H1 (cell line): Measurements from ENCODE around the gene SH3BGRL. TPM values are rescaled to one million over a fixed set of nuclear protein-coding genes. Genes with fewer than 3 reads are reported as not detected.

ENCODE experiments used
- CTCF ChIA-PET: fragments of 300-600 bp; sonication (Branson Sonifier 250); formaldehyde crosslinking; loops from one replicate; lab custom pipeline; 2021; ENCODE audit not compliant: partially characterized antibody; lab: Charles Lee
- POLR2A ChIA-PET: fragments of 300-600 bp; sonication (Branson Sonifier 250); formaldehyde crosslinking; loops from one replicate; lab custom pipeline; 2021; ENCODE audit warnings: inconsistent platforms; ENCODE audit not compliant: partially characterized antibody; lab: Charles Lee
- DNase-seq, 2 experiments: peaks; one replicate each; pipeline versions ENCODE4 v3.0.0 to v3.0.0-alpha.2; 2010 to 2022; ENCODE audit warnings: low spot score in 2 of 2, low read depth in 1 of 2, mixed read lengths in 1 of 2
- FAIRE-seq: peaks from 2 replicates; lab custom pipeline; 2011; peaks lifted over from hg19 to GRCh38; lab: Jason Lieb, UNC
- H2AFZ ChIP-seq: 2 replicates; pipeline ENCODE4 v1.8.1; 2012; ENCODE audit warnings: low read length, inconsistent platforms
- H2AK5ac ChIP-seq: 2 replicates; pipeline ENCODE4 v1.6.1; 2013; ENCODE audit warnings: low read depth, low read length
- H2BK120ac ChIP-seq: replicated peaks from 2 replicates; pipeline ENCODE3; 2013; ENCODE audit warnings: low read depth, low read length, inconsistent platforms
- H2BK12ac ChIP-seq: 2 replicates; pipeline ENCODE4 v1.6.1; 2013; ENCODE audit warnings: low read depth, low read length
- H2BK15ac ChIP-seq: 2 replicates; pipeline ENCODE4 v1.6.1; 2013; ENCODE audit warnings: low read length
- H2BK20ac ChIP-seq: 2 replicates; pipeline ENCODE4 v1.6.1; 2013; ENCODE audit warnings: low read length
- H2BK5ac ChIP-seq: 2 replicates; pipeline ENCODE4 v1.6.1; 2013; ENCODE audit warnings: low read depth, low read length
- H3K14ac ChIP-seq: 2 replicates; pipeline ENCODE4 v1.6.1; 2013; ENCODE audit warnings: inconsistent platforms; ENCODE audit not compliant: insufficient read length
- H3K18ac ChIP-seq: 2 replicates; pipeline ENCODE4 v1.6.1; 2013; ENCODE audit warnings: low read length; ENCODE audit errors: extremely low read depth
- H3K23ac ChIP-seq: 2 replicates; pipeline ENCODE4 v1.6.1; 2013; ENCODE audit warnings: inconsistent platforms; ENCODE audit not compliant: insufficient read length
- H3K23me2 ChIP-seq: 2 replicates; pipeline ENCODE4 v1.6.1; 2013; ENCODE audit warnings: low read depth, low read length
- H3K27ac ChIP-seq: 2 replicates; pipeline ENCODE4 v1.6.1; 2011; ENCODE audit warnings: low read depth, low read length, inconsistent platforms
- H3K27me3 ChIP-seq, 4 experiments: replicated peaks in 1 of 4; 1 replicate in 1 of 4; 2 replicates in 3 of 4; pipeline versions ENCODE4 v1.6.1 to v1.8.1; 2011 to 2013; ENCODE audit warnings: low read length in 3 of 4, mild to moderate bottlenecking in 3 of 4, inconsistent platforms in 2 of 4, mixed read lengths in 2 of 4, moderate library complexity in 1 of 4; ENCODE audit not compliant: control insufficient read depth in 3 of 4, insufficient read depth in 3 of 4; ENCODE audit errors: extremely low read depth in 1 of 4
- H3K36me3 ChIP-seq, 4 experiments: 2 replicates each; pipeline versions ENCODE4 v1.6.1 to v1.8.1; 2011 to 2013; ENCODE audit warnings: mild to moderate bottlenecking in 4 of 4, low read length in 3 of 4, moderate library complexity in 2 of 4, control low read depth in 1 of 4, inconsistent platforms in 1 of 4; ENCODE audit not compliant: insufficient read depth in 4 of 4, control insufficient read depth in 2 of 4
- H3K4ac ChIP-seq: replicated peaks from 2 replicates; pipeline ENCODE3; 2013; ENCODE audit warnings: low read length, low read depth, mixed read lengths, inconsistent platforms; ENCODE audit not compliant: insufficient read length
- H3K4me1 ChIP-seq, 4 experiments: replicated peaks in 1 of 4; 1 replicate in 1 of 4; 2 replicates in 3 of 4; pipeline versions ENCODE4 v1.6.1 to v1.8.1; 2011 to 2013; ENCODE audit warnings: low read length in 3 of 4, inconsistent platforms in 2 of 4, mixed read lengths in 1 of 4; ENCODE audit not compliant: insufficient read depth in 4 of 4, control insufficient read depth in 3 of 4
- H3K4me2 ChIP-seq, 2 experiments: 2 replicates each; pipeline versions ENCODE4 v1.6.1 to v1.8.1; 2011 to 2013; ENCODE audit warnings: low read depth in 2 of 2, low read length in 2 of 2, control low read depth in 1 of 2, inconsistent platforms in 1 of 2, mild to moderate bottlenecking in 1 of 2; ENCODE audit not compliant: insufficient read depth in 1 of 2
- H3K4me3 ChIP-seq, 4 experiments: fragments of 200-600, 300-600 bp in 1 of 4; sonication (generic), shearing (Covaris generic), sonication (Bioruptor Twin) in 1 of 4; 2 replicates each; pipeline versions ENCODE4 v1.5.1 to v1.8.1; 2011 to 2016; ENCODE audit warnings: low read length in 4 of 4, low read depth in 3 of 4, control low read depth in 2 of 4, inconsistent platforms in 2 of 4, mild to moderate bottlenecking in 2 of 4, mixed read lengths in 1 of 4, moderate library complexity in 1 of 4; ENCODE audit not compliant: insufficient read depth in 2 of 4; ENCODE audit errors: extremely low read depth in 1 of 4
- H3K56ac ChIP-seq: replicated peaks from 2 replicates; pipeline ENCODE3; 2013; ENCODE audit warnings: low read depth, mild to moderate bottlenecking, mixed read lengths, low read length, inconsistent platforms; ENCODE audit not compliant: insufficient read length
- H3K79me1 ChIP-seq: 2 replicates; pipeline ENCODE4 v1.6.1; 2013; ENCODE audit warnings: low read depth, low read length, control low read depth
- H3K79me2 ChIP-seq, 2 experiments: 2 replicates each; pipeline versions ENCODE4 v1.6.1 to v1.8.1; 2012 to 2013; ENCODE audit warnings: low read length in 2 of 2, mild to moderate bottlenecking in 2 of 2, inconsistent platforms in 1 of 2; ENCODE audit not compliant: insufficient read depth in 2 of 2, control insufficient read depth in 1 of 2
- H3K9ac ChIP-seq, 4 experiments: replicated peaks in 1 of 4; 1 replicate in 1 of 4; 2 replicates in 3 of 4; pipeline versions ENCODE4 v1.6.1 to v1.8.1; 2011 to 2013; ENCODE audit warnings: low read depth in 3 of 4, low read length in 3 of 4, control low read depth in 2 of 4, mild to moderate bottlenecking in 2 of 4, moderate library complexity in 2 of 4, inconsistent platforms in 1 of 4; ENCODE audit errors: extremely low read depth in 1 of 4
- H3K9me3 ChIP-seq, 2 experiments: 2 replicates each; pipeline versions ENCODE4 v1.6.1 to v1.8.1; 2012 to 2013; ENCODE audit warnings: mild to moderate bottlenecking in 2 of 2, moderate library complexity in 2 of 2, control low read depth in 1 of 2, inconsistent platforms in 1 of 2, low read depth in 1 of 2, low read length in 1 of 2, mixed read lengths in 1 of 2; ENCODE audit not compliant: insufficient read depth in 2 of 2
- H4K20me1 ChIP-seq, 2 experiments: replicated peaks in 1 of 2; 2 replicates each; pipeline versions ENCODE3 to v1.8.1; 2011 to 2013; ENCODE audit warnings: inconsistent platforms in 2 of 2, low read length in 2 of 2, mild to moderate bottlenecking in 1 of 2; ENCODE audit not compliant: insufficient read depth in 2 of 2, control insufficient read depth in 1 of 2
- H4K5ac ChIP-seq: 2 replicates; pipeline ENCODE4 v1.6.1; 2013; ENCODE audit warnings: low read length, low read depth, mixed read lengths, inconsistent platforms; ENCODE audit not compliant: insufficient read length
- H4K8ac ChIP-seq: 2 replicates; pipeline ENCODE4 v1.8.0; 2013; ENCODE audit warnings: mild to moderate bottlenecking, moderate library complexity, low read length, inconsistent platforms; ENCODE audit not compliant: insufficient read depth; ENCODE audit errors: extremely low read depth
- H4K91ac ChIP-seq: replicated peaks from 2 replicates; pipeline ENCODE3; 2013; ENCODE audit warnings: low read length, mixed read lengths, inconsistent platforms; ENCODE audit not compliant: insufficient read length
- ATF3 ChIP-seq: IDR thresholded peaks from 2 replicates; pipeline ENCODE4 v1.6.1; 2011; ENCODE audit warnings: low read depth, mild to moderate bottlenecking, low read length; ENCODE audit not compliant: insufficient read depth
- GABPA ChIP-seq: IDR thresholded peaks from 2 replicates; pipeline ENCODE4 v1.6.1; 2011; ENCODE audit warnings: mild to moderate bottlenecking, low read length, moderate library complexity, borderline replicate concordance; ENCODE audit not compliant: insufficient read depth
- HDAC2 ChIP-seq, 2 experiments: fragments of 300-600 bp in 1 of 2; sonication (generic) in 1 of 2; IDR thresholded peaks; 2 replicates each; pipeline ENCODE4 v1.6.1; 2011 to 2012; ENCODE audit warnings: low read depth in 2 of 2, low read length in 2 of 2, mild to moderate bottlenecking in 2 of 2, moderate library complexity in 2 of 2, borderline replicate concordance in 1 of 2, inconsistent platforms in 1 of 2
- MAX ChIP-seq: IDR thresholded peaks from 2 replicates; pipeline ENCODE4 v1.6.1; 2012; ENCODE audit warnings: inconsistent platforms
- NRF1 ChIP-seq: IDR thresholded peaks from 2 replicates; pipeline ENCODE4 v1.6.1; 2011; ENCODE audit warnings: mild to moderate bottlenecking, low read depth, low read length, improper control_type of control experiment
- SP1 ChIP-seq: IDR thresholded peaks from 2 replicates; pipeline ENCODE4 v1.6.1; 2011; ENCODE audit warnings: low read depth, low read length
- SP4 ChIP-seq: IDR thresholded peaks from 2 replicates; pipeline ENCODE4 v1.6.1; 2012; ENCODE audit warnings: low read length, inconsistent platforms
- WGBS, 2 experiments: shearing (Covaris generic) in 1 of 2; methylation state at CpG; one replicate each; pipeline versions ENCODE4 v1.1.6 to v1.1.7; 2013 to 2015; ENCODE audit warnings: low lambda C conversion rate in 2 of 2, mixed read lengths in 2 of 2, inconsistent platforms in 1 of 2, low coverage in 1 of 2, missing lambda C conversion rate in 1 of 2; ENCODE audit not compliant: insufficient replicate concordance in 2 of 2, insufficient coverage in 1 of 2, insufficient read length in 1 of 2; ENCODE audit errors: extremely low coverage in 1 of 2, missing lambda C conversion rate in 1 of 2; 5-methylcytosine and 5-hydroxymethylcytosine counted together
- polyA plus RNA-seq, 7 experiments: library from polyadenylated mRNA; depleted of rRNA in 3 of 7; stranded (reverse) in 5 of 7; unstranded in 2 of 7; fragments of >200 nt in 5 of 7; fragments of 200-250 nt in 2 of 7; gene quantifications; 1 replicate in 5 of 7; 2 replicates in 1 of 7; 4 replicates in 1 of 7; pipeline versions ENCODE4 v1.2.1 to v1.2.3, GENCODE V29; 2011 to 2013; ENCODE audit warnings: missing spikeins in 2 of 7, mixed read lengths in 2 of 7
- total RNA-seq: library from RNA; stranded (reverse); fragmentation: NEBNext Ultra II Directional; extraction: Animal tissue kit (Norgen Biotek cat#: 25700); gene quantifications from 2 replicates; pipeline ENCODE4 v1.2.1, GENCODE V29; 2021

The SH3BGRL gene
- total and polyA plus RNA-seq, 2 of the 8 experiments (the other 6 are each of a cell fraction or from before 2014, with no cell fraction given) = 36.3 to 49.6 TPM

GRCh38 chrX:81232218-81232617 is 30.3 kb downstream of the SH3BGRL start:
- no peaks in the 10 kb centered on the region for H3K23me2 ChIP-seq
- no peak overlapping the region for H3K4me3 ChIP-seq
- H4K20me1 ChIP-seq = no peaks in the 10 kb centered on the region
- H3K4ac ChIP-seq = no peak overlapping the region
- no peak overlapping the region for H3K23ac ChIP-seq
- H2BK15ac ChIP-seq = no peak overlapping the region
- ChIA-PET CTCF (no interaction called here), POLR2A (no interaction called here)
- no peak overlapping the region for H4K8ac ChIP-seq
- no peak overlapping the region for H2BK20ac ChIP-seq
- no peak overlapping the region for H3K56ac ChIP-seq
- no peak overlapping the region for H3K14ac ChIP-seq
- no peaks in the 10 kb centered on the region for H3K79me1 ChIP-seq
- DNase-seq (no peak), FAIRE-seq (no peak)
- no peaks in the 10 kb centered on the region for H3K9me3 ChIP-seq
- no peak overlapping the region for H4K91ac ChIP-seq
- no peak overlapping the region for H3K18ac ChIP-seq
- 100% methylated on average over 1 of the region's 1 CpG; no CpG with 5 or more reads in 1 of the 2 experiments for WGBS, 2 experiments
- no peaks in the 10 kb centered on the region for H3K4me1 ChIP-seq
- no peak overlapping the region for H4K5ac ChIP-seq
- H2AK5ac ChIP-seq = no peak overlapping the region
- no peak overlapping the region for H2BK12ac ChIP-seq
- H3K27me3 ChIP-seq = no peaks in the 10 kb centered on the region
- no peak overlapping the region for H2BK5ac ChIP-seq
- peaks cover 0 to 11% of the 10 kb centered on the region in 2 experiments; a peak in 2 of 4 replicates for H3K79me2 ChIP-seq
- no peak overlapping the region for H3K27ac ChIP-seq
- H3K36me3 ChIP-seq = no peaks in the 10 kb centered on the region
- H3K4me2 ChIP-seq = no peak overlapping the region
- no peak overlapping the region for H2AFZ ChIP-seq
- H2BK120ac ChIP-seq = no peak overlapping the region
- TF ChIP-seq SP4 = no peak
- no peak for TF ChIP-seq SP1
- no peak for TF ChIP-seq NRF1
- no peak for TF ChIP-seq ATF3
- no peak for TF ChIP-seq HDAC2 (IDR thresholded peaks at IDR 0.05; ENCODE audit: borderline replicate concordance in 1 of 2, low read depth in 2 of 2, low read length in 2 of 2)
- TF ChIP-seq GABPA = no peak
- TF ChIP-seq MAX = no peak
- no peak overlapping the region for H3K9ac ChIP-seq
